ENCODE measurements around the gene AUP1. TPM values are rescaled to one million over a fixed set of nuclear protein-coding genes. Genes with fewer than 3 reads are reported as not detected.

AUP1 gene
- total and polyA plus RNA-seq, 9 of the 15 experiments (the other 6 are each of a cell fraction or from before 2014, with no cell fraction given) = 70.7 to 245 (median 165) TPM

- peak; percentile 33; the same call in 1 of the 2 replicates for TF ChIP-seq THAP12 (CRISPR knock-in tag; IDR thresholded peaks at IDR 0.05)
- peak; percentile 86 for TF ChIP-seq RBBP5 (IDR thresholded peaks at IDR 0.05; ENCODE audit: borderline replicate concordance, insufficient read depth, low read length, poor library complexity, severe bottlenecking)
- TF ChIP-seq SNIP1 (IDR thresholded peaks at IDR 0.05; ENCODE audit: low read depth) = no peak
- TF ChIP-seq DEAF1 (CRISPR knock-in tag; IDR thresholded peaks at IDR 0.05) = no peak
- TF ChIP-seq ZNF766 (CRISPR knock-in tag; conservative IDR thresholded peaks at IDR 0.05) = peak; percentile 69; the same call in 1 of the 2 replicates
- peak; percentile 54; the same call in 1 of the 2 replicates for TF ChIP-seq TFAP4 (CRISPR knock-in tag; IDR thresholded peaks at IDR 0.05; ENCODE audit: borderline replicate concordance)
- peak; percentile 79 for TF ChIP-seq CHD1 (IDR thresholded peaks at IDR 0.05; ENCODE audit: low read length)
- peak; percentile 60; the same call in 1 of the 2 replicates for TF ChIP-seq ETS1 (conservative IDR thresholded peaks at IDR 0.05; ENCODE audit: control insufficient read depth, low read depth, low read length)
- TF ChIP-seq MAZ (CRISPR knock-in tag; conservative IDR thresholded peaks at IDR 0.05 in 1 of 2, IDR thresholded peaks at IDR 0.05 in 1 of 2) = 0 out of 4 replicates have a peak, but pooled peaks of 1 of the 2 experiments have one; percentile 50
- peak; percentile 30 for TF ChIP-seq RBM22 (IDR thresholded peaks at IDR 0.05; ENCODE audit: low read depth, low read length, poor library complexity, severe bottlenecking)
- TF ChIP-seq ZNF449 (CRISPR knock-in tag; IDR thresholded peaks at IDR 0.05) = no peak
- TF ChIP-seq ZBTB11 (CRISPR knock-in tag; IDR thresholded peaks at IDR 0.05) = peak in 1 of 3 experiments; percentile 71; a peak in 2 of 6 replicates
Measured at GRCh38 chr2:74481961-74482800, 47.3 kb downstream of the AUP1 start (continued).

Data from K562 (cell line).